ENCODE results near the gene IGSF11.

- TF ChIP-seq YY1 (IDR thresholded peaks at IDR 0.05; ENCODE audit: insufficient read depth, insufficient read length): no peak
- TF ChIP-seq ZNF274 (IDR thresholded peaks at IDR 0.05; ENCODE audit: low read depth, low read length): no peak
Observed at GRCh38 chr3:119013951-119014350, 20.7 kb downstream of the IGSF11 start.
